ENCODE measurements around the gene ATAD3A. TPM values are rescaled to one million over a fixed set of nuclear protein-coding genes. Genes with fewer than 3 reads are reported as not detected.

Gene ATAD3A
- total RNA-seq, 1 experiment from 2014 or later = 71.2 TPM

- TF ChIP-seq NFYB (CRISPR knock-in tag; conservative IDR thresholded peaks at IDR 0.05; ENCODE audit: low read depth) (no peak), ZNF232 (CRISPR knock-in tag; IDR thresholded peaks at IDR 0.05) (peak; percentile 68; the same call in 1 of the 2 replicates), ELF4 (CRISPR knock-in tag; IDR thresholded peaks at IDR 0.05; ENCODE audit: low read depth) (peak; percentile 63; the same call in 1 of the 2 replicates), USF1 (CRISPR knock-in tag; IDR thresholded peaks at IDR 0.05) (peak; percentile 13; the same call in 1 of the 2 replicates), E2F5 (CRISPR knock-in tag; IDR thresholded peaks at IDR 0.05) (0 out of 2 replicates have a peak, but pooled peaks have one; percentile 46), CBFB (CRISPR knock-in tag; IDR thresholded peaks at IDR 0.05; ENCODE audit: low read depth) (no peak), RELA (CRISPR knock-in tag; IDR thresholded peaks at IDR 0.05; ENCODE audit: borderline replicate concordance) (0 out of 2 replicates have a peak, but pooled peaks have one; percentile 51), HMGXB4 (CRISPR knock-in tag; IDR thresholded peaks at IDR 0.05) (peak; percentile 96), ZNF671 (CRISPR knock-in tag; IDR thresholded peaks at IDR 0.05) (no peak), TP53 (CRISPR knock-in tag; IDR thresholded peaks at IDR 0.05) (0 out of 2 replicates have a peak, but pooled peaks have one; percentile 66), ZNF512 (CRISPR knock-in tag; IDR thresholded peaks at IDR 0.05; ENCODE audit: borderline replicate concordance) (no peak), MAX (CRISPR knock-in tag; IDR thresholded peaks at IDR 0.05) (peak; percentile 72), E2F4 (CRISPR knock-in tag; IDR thresholded peaks at IDR 0.05; ENCODE audit: borderline replicate concordance, low read depth) (0 out of 2 replicates have a peak, but pooled peaks have one; percentile 11), EMX1 (CRISPR knock-in tag; IDR thresholded peaks at IDR 0.05) (no peak), MYBL2 (CRISPR knock-in tag; IDR thresholded peaks at IDR 0.05) (peak; percentile 69; the same call in 1 of the 2 replicates), ARID4B (CRISPR knock-in tag; IDR thresholded peaks at IDR 0.05; ENCODE audit: borderline replicate concordance) (peak; percentile 35; the same call in 1 of the 2 replicates)
Observed at GRCh38 chr1:1573843-1574720, 62.1 kb downstream of the ATAD3A start (continued).
